Measurements from ENCODE around the gene NDUFC1.
"Not testable (repeated sequence)": the region's sequence is repeated elsewhere in the genome, so short reads cannot be mapped to it uniquely, and the experiment has no call there.

NDUFC1 gene

DNA sequence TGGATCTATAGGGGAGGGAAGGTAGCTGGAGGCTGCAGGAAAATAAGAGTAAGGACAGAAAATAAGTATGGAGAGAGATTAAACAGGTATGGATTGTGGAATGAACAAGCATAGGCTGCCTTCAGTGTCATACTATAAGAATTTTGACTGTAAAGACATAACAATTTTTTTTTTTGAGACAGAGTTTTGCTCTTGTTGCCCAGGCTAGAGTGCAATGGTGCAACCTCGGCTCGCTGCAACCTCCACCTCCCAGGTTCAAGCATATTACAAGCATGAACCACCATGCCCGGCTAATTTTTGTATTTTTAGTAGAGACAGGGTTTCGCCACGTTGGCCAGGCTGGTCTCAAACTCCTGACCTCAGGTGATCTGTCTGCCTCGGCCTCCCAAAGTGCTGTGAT lies 46.7 kb downstream of the NDUFC1 start:
- not testable (repeated sequence) for H3K27ac ChIP-seq (ENCODE audit: low read depth, low read length); H3K9ac ChIP-seq (ENCODE audit: low read length in 5 of 5); H3K4me3 ChIP-seq (ENCODE audit: low read depth in 1 of 5, low read length in 5 of 5); H3K36me3 ChIP-seq (ENCODE audit: control insufficient read depth in 5 of 5, insufficient read depth in 5 of 5, low read length in 5 of 5); H3K27me3 ChIP-seq (ENCODE audit: control insufficient read depth in 5 of 5, insufficient read depth in 4 of 5, low read length in 5 of 5); H3K9me3 ChIP-seq (ENCODE audit: control insufficient read depth in 5 of 5, low read length in 5 of 5); H3K4me1 ChIP-seq (ENCODE audit: control insufficient read depth in 5 of 5, insufficient read depth in 5 of 5, low read length in 5 of 5)

- Histone ChIP-seq H3K36me3 (ENCODE audit: control insufficient read depth in 5 of 5, insufficient read depth in 5 of 5, low read length in 5 of 5) (no peaks in the 10 kb centered on the region), H3K9me3 (ENCODE audit: control insufficient read depth in 5 of 5, low read length in 5 of 5) (no peaks in the 10 kb centered on the region), H3K9ac (ENCODE audit: low read length in 5 of 5) (no peak overlapping the region), H3K27ac (ENCODE audit: low read depth, low read length) (no peak overlapping the region), H3K4me1 (ENCODE audit: control insufficient read depth in 5 of 5, insufficient read depth in 5 of 5, low read length in 5 of 5) (no peaks in the 10 kb centered on the region), H3K4me3 (ENCODE audit: low read depth in 1 of 5, low read length in 5 of 5) (no peak overlapping the region), H3K27me3 (ENCODE audit: control insufficient read depth in 5 of 5, insufficient read depth in 4 of 5, low read length in 5 of 5) (no peaks in the 10 kb centered on the region)
Measured at GRCh38 chr4:139253713-139254112, 48.6 kb downstream of the NDUFC1 start.

GRCh38 chr4:139253046-139253445 lies 49.2 kb downstream of the NDUFC1 start:
- Histone ChIP-seq H3K9ac (ENCODE audit: low read length in 5 of 5) (no peak overlapping the region), H3K9me3 (ENCODE audit: control insufficient read depth in 5 of 5, low read length in 5 of 5) (no peaks in the 10 kb centered on the region), H3K4me3 (ENCODE audit: low read depth in 1 of 5, low read length in 5 of 5) (no peak overlapping the region), H3K4me1 (ENCODE audit: control insufficient read depth in 5 of 5, insufficient read depth in 5 of 5, low read length in 5 of 5) (no peaks in the 10 kb centered on the region), H3K36me3 (ENCODE audit: control insufficient read depth in 5 of 5, insufficient read depth in 5 of 5, low read length in 5 of 5) (no peaks in the 10 kb centered on the region), H3K27me3 (ENCODE audit: control insufficient read depth in 5 of 5, insufficient read depth in 4 of 5, low read length in 5 of 5) (no peaks in the 10 kb centered on the region), H3K27ac (ENCODE audit: low read depth, low read length) (no peak overlapping the region)

- no peaks in the 10 kb centered on the region for H3K27me3 ChIP-seq (ENCODE audit: control insufficient read depth in 5 of 5, insufficient read depth in 4 of 5, low read length in 5 of 5)
- H3K4me3 ChIP-seq (ENCODE audit: low read depth in 1 of 5, low read length in 5 of 5), result no peak overlapping the region
- no peaks in the 10 kb centered on the region for H3K4me1 ChIP-seq (ENCODE audit: control insufficient read depth in 5 of 5, insufficient read depth in 5 of 5, low read length in 5 of 5)
- no peaks in the 10 kb centered on the region for H3K36me3 ChIP-seq (ENCODE audit: control insufficient read depth in 5 of 5, insufficient read depth in 5 of 5, low read length in 5 of 5)
- no peak overlapping the region for H3K27ac ChIP-seq (ENCODE audit: low read depth, low read length)
- H3K9me3 ChIP-seq (ENCODE audit: control insufficient read depth in 5 of 5, low read length in 5 of 5), result no peaks in the 10 kb centered on the region
- no peak overlapping the region for H3K9ac ChIP-seq (ENCODE audit: low read length in 5 of 5)
Measured at GRCh38 chr4:139247700-139248238, 54.5 kb downstream of the NDUFC1 start.

DNA sequence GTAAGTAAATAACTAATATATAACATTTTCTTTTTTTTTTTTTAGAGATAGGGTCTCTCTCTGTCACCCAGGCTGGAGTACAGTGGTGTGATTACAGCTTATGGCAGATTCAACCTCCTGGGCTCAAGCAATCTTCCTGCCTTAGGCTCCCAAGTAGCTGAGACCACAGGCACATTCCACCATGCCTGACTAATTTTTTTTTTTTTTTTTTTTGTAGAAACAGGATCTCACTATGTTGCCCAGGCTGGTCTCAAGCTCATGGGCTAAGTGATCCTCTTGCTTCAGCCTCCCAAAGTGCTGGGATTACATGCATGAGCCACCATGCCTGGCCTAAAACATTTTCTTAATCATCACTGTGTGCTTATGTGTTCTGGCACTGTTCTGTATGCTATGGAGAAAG lies 55.0 kb downstream of the NDUFC1 start:
- Histone ChIP-seq H3K36me3 (ENCODE audit: control insufficient read depth in 5 of 5, insufficient read depth in 5 of 5, low read length in 5 of 5) (no peaks in the 10 kb centered on the region), H3K27me3 (ENCODE audit: control insufficient read depth in 5 of 5, insufficient read depth in 4 of 5, low read length in 5 of 5) (no peaks in the 10 kb centered on the region), H3K9me3 (ENCODE audit: control insufficient read depth in 5 of 5, low read length in 5 of 5) (no peaks in the 10 kb centered on the region), H3K9ac (ENCODE audit: low read length in 5 of 5) (no peak overlapping the region), H3K4me3 (ENCODE audit: low read depth in 1 of 5, low read length in 5 of 5) (no peak overlapping the region), H3K4me1 (ENCODE audit: control insufficient read depth in 5 of 5, insufficient read depth in 5 of 5, low read length in 5 of 5) (no peaks in the 10 kb centered on the region), H3K27ac (ENCODE audit: low read depth, low read length) (no peak overlapping the region)

DNA sequence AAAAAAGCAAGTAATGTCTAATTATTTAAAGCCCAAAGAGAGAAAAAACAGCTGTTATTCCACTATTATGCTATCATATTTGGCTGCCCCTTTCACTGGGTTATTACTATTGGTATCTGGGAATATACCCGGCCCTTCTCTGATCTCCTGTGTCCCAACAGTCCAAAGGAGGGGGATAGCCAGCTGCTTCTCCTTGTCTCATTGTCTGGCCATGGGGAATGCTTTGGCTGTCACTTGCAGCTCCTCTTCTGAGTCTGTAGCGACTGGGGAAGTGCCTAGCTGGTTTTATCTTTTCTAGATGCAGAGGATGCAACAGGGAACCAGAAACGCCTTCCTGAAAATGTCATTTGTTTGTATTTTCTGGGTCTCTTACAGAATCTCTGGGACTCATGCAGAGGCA lies 56.1 kb downstream of the NDUFC1 start:
- H3K4me1 ChIP-seq (ENCODE audit: control insufficient read depth in 5 of 5, insufficient read depth in 5 of 5, low read length in 5 of 5), result no peaks in the 10 kb centered on the region
- no peak overlapping the region for H3K4me3 ChIP-seq (ENCODE audit: low read depth in 1 of 5, low read length in 5 of 5)
- no peaks in the 10 kb centered on the region for H3K36me3 ChIP-seq (ENCODE audit: control insufficient read depth in 5 of 5, insufficient read depth in 5 of 5, low read length in 5 of 5)
- no peaks in the 10 kb centered on the region for H3K9me3 ChIP-seq (ENCODE audit: control insufficient read depth in 5 of 5, low read length in 5 of 5)
- H3K27ac ChIP-seq (ENCODE audit: low read depth, low read length), result no peak overlapping the region
- H3K9ac ChIP-seq (ENCODE audit: low read length in 5 of 5), result no peak overlapping the region
- no peaks in the 10 kb centered on the region for H3K27me3 ChIP-seq (ENCODE audit: control insufficient read depth in 5 of 5, insufficient read depth in 4 of 5, low read length in 5 of 5)

- no peaks in the 10 kb centered on the region for H3K36me3 ChIP-seq (ENCODE audit: control insufficient read depth in 5 of 5, insufficient read depth in 5 of 5, low read length in 5 of 5)
- H3K9ac ChIP-seq (ENCODE audit: low read length in 5 of 5), result no peak overlapping the region
- no peak overlapping the region for H3K27ac ChIP-seq (ENCODE audit: low read depth, low read length)
- H3K4me1 ChIP-seq (ENCODE audit: control insufficient read depth in 5 of 5, insufficient read depth in 5 of 5, low read length in 5 of 5), result no peaks in the 10 kb centered on the region
- H3K27me3 ChIP-seq (ENCODE audit: control insufficient read depth in 5 of 5, insufficient read depth in 4 of 5, low read length in 5 of 5), result no peaks in the 10 kb centered on the region
- H3K4me3 ChIP-seq (ENCODE audit: low read depth in 1 of 5, low read length in 5 of 5), result no peak overlapping the region
- no peaks in the 10 kb centered on the region for H3K9me3 ChIP-seq (ENCODE audit: control insufficient read depth in 5 of 5, low read length in 5 of 5)
Measured at GRCh38 chr4:139245590-139245989, 56.7 kb downstream of the NDUFC1 start.

DNA sequence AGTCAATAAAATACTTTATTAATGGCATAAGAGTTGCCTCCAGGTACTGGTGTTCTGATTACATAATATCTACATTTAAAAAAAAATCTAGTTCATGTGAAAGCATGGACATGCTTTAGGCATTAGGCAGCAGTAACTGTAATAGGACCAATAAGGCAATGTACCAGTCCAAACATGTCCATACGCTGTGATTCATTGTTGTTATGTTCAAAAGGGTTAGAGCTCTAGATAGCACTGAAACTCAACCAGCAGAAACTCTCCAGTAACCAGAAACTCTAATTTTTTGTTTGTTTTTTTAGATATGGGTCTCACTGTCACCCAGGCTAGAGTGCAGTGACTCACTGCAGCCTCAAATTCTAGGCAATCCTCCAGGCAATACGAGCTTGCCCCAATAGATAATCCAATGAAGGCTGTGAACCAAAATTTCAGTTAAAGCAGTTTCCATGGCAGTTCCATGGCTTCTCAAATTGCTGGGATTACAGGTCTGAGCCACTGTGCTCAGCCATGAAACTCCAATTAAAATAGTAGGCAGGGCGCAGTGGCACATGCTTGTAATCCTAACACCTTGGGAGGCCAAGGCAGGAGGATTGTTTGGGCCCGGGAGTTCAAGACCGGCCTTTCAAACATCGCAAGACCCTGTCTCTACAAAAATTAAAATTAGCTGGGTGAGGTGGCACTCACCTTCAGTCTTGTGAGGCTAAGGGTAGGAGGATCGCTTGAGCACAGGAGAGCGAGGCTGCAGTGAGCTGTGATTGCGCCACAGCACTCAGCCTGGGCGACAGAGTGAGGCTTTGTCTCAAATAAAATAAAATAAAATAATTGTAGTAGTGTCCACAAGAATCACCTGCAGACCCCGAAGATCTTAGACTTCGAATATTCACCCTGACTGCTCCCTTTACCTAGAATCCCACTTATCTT lies 58.6 kb downstream of the NDUFC1 start:
- Histone ChIP-seq H3K36me3 (ENCODE audit: control insufficient read depth in 5 of 5, insufficient read depth in 5 of 5, low read length in 5 of 5) (no peaks in the 10 kb centered on the region), H3K4me3 (ENCODE audit: low read depth in 1 of 5, low read length in 5 of 5) (no peak overlapping the region), H3K27me3 (ENCODE audit: control insufficient read depth in 5 of 5, insufficient read depth in 4 of 5, low read length in 5 of 5) (no peaks in the 10 kb centered on the region), H3K27ac (ENCODE audit: low read depth, low read length) (peak overlapping the region; percentile 41), H3K9ac (ENCODE audit: low read length in 5 of 5) (no peak overlapping the region), H3K9me3 (ENCODE audit: control insufficient read depth in 5 of 5, low read length in 5 of 5) (no peaks in the 10 kb centered on the region), H3K4me1 (ENCODE audit: control insufficient read depth in 5 of 5, insufficient read depth in 5 of 5, low read length in 5 of 5) (no peaks in the 10 kb centered on the region)

- Histone ChIP-seq H3K4me1 (ENCODE audit: control insufficient read depth in 5 of 5, insufficient read depth in 5 of 5, low read length in 5 of 5) (no peaks in the 10 kb centered on the region), H3K36me3 (ENCODE audit: control insufficient read depth in 5 of 5, insufficient read depth in 5 of 5, low read length in 5 of 5) (no peaks in the 10 kb centered on the region), H3K27ac (ENCODE audit: low read depth, low read length) (peak overlapping the region; percentile 41), H3K9ac (ENCODE audit: low read length in 5 of 5) (no peak overlapping the region), H3K4me3 (ENCODE audit: low read depth in 1 of 5, low read length in 5 of 5) (no peak overlapping the region), H3K27me3 (ENCODE audit: control insufficient read depth in 5 of 5, insufficient read depth in 4 of 5, low read length in 5 of 5) (no peaks in the 10 kb centered on the region), H3K9me3 (ENCODE audit: control insufficient read depth in 5 of 5, low read length in 5 of 5) (no peaks in the 10 kb centered on the region)
Measured at GRCh38 chr4:139242511-139243051, 59.7 kb downstream of the NDUFC1 start.

DNA sequence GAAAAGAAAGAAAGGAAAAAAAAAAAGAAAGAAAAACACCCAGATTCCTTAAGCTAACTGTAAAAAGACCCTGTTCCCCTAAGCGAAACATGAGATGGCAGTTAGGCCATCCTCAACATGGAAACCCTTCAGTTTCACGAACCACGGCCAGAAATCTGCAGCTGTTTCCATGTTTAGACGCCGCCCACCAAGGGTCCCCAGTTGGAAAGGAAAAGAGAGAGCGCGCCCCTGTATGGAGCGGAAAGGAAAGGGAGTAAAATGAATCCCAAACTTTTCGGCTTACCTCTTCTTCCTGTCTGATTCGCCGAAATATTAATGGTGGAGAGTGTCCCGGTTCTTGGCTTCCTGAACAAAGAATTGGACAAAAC lies 60.5 kb downstream of the NDUFC1 start:
- Histone ChIP-seq H3K9ac (ENCODE audit: low read length in 5 of 5) (no peak overlapping the region), H3K27ac (ENCODE audit: low read depth, low read length) (no peak overlapping the region), H3K9me3 (ENCODE audit: control insufficient read depth in 5 of 5, low read length in 5 of 5) (no peaks in the 10 kb centered on the region), H3K27me3 (ENCODE audit: control insufficient read depth in 5 of 5, insufficient read depth in 4 of 5, low read length in 5 of 5) (no peaks in the 10 kb centered on the region), H3K4me1 (ENCODE audit: control insufficient read depth in 5 of 5, insufficient read depth in 5 of 5, low read length in 5 of 5) (no peaks in the 10 kb centered on the region), H3K36me3 (ENCODE audit: control insufficient read depth in 5 of 5, insufficient read depth in 5 of 5, low read length in 5 of 5) (no peaks in the 10 kb centered on the region), H3K4me3 (ENCODE audit: low read depth in 1 of 5, low read length in 5 of 5) (no peak overlapping the region)
